ENCODE data around the gene NKAPL.

DNA sequence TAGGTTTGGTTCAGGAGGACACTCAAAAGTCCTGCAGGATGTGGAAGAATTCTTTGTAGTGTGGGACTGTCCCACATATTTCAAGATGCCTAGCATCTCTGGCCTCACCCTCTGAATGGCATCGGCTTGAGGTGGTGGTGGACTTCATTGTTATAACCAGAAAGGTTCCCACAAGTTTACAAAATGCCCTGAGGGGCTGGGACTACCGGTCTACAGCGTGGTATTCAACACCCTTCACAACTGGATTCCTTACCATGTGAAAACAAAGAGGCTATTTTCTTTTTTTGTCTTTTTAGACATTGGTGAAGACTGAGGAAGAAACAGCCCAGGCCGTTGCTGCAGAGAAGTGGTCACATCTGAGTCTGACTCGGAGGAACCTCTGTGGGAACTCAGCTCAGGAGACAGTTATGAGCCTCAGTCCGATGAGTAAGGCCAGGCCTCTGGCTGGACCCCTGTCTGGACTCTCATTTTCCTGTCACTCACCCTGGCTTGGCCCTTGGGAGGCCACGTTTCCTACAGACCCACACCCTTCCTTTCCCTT, 37.5 kb downstream of the NKAPL start:
- TF ChIP-seq CTCF (IDR thresholded peaks at IDR 0.05) (no peak), POLR2A (IDR thresholded peaks at IDR 0.05) (no peak)

Measured in testis (tissue), 2 donors.